Stimulated activated CD8-positive, alpha-beta memory T cell treated with anti-CD3 and anti-CD28 coated beads, Interleukin-4, amount 100 ng/mL, for 48 hours (primary cell): ENCODE results near the gene KLRF1.
"Not testable (repeated sequence)": the region's sequence is repeated elsewhere in the genome, so short reads cannot be mapped to it uniquely, and the experiment has no call there.

Experiments used
- DNase-seq: peaks from one replicate; pipeline ENCODE4 v3.0.0-alpha.2; 2020

The KLRF1 gene

DNA sequence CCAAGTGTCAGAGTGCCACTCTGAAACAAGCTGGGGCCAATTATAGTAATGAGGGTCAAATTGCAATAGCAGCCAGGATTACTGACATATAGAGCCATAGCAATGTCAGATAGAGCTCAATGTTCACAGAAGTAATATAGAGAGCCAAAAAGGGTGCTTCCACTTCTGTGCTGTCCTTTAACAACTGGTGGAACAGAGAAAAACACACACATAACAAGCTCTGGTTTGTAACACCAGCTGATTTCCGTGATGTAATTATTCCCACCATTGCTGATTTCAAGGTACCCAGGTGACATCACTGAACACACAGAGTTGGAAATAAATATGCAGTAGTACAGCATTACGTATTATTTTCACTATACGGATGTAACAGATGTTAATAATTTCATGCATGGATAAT is 44.9 kb downstream of the KLRF1 start:
- no peak for DNase-seq

DNA sequence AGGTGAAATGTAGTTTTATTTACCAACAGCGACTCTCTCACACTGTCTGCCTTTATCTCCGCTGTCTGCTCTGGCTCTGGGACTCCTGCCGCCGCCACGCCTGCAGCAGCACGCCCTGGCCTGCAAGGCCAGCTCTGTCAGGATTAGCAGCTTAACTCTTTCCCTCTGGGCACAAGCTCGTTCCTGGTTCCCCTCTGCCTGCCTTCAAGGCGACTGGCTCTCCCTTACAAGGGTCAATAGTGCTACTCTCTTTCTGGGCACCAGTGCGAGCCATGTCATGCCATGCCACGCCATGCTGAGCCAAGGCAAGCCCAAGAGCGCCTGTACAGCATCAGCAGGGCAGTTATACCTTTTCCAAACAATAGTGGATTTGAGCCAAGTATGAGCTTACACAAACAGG is 45.5 kb downstream of the KLRF1 start:
- no peak for DNase-seq

DNA sequence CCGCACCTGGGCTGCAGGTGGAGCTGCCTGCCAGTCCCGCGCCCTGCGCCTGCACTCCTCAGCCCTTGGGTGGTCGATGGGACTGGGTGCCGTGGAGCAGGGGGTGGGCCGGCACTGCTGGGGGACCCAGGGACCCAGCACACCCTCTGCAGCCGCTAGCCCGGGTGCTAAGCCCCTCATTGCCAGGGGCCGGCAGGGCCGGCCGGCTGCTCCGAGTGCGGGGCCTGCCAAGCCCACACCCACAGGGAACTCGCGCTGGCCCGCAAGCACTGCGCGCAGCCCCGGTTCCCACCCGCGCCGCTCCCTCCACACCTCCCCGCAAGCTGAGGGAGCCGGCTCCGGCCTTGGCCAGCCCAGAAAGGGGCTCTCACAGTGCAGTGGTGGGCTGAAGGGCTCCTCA is 48.8 kb downstream of the KLRF1 start:
- DNase-seq: not testable (repeated sequence)

DNA sequence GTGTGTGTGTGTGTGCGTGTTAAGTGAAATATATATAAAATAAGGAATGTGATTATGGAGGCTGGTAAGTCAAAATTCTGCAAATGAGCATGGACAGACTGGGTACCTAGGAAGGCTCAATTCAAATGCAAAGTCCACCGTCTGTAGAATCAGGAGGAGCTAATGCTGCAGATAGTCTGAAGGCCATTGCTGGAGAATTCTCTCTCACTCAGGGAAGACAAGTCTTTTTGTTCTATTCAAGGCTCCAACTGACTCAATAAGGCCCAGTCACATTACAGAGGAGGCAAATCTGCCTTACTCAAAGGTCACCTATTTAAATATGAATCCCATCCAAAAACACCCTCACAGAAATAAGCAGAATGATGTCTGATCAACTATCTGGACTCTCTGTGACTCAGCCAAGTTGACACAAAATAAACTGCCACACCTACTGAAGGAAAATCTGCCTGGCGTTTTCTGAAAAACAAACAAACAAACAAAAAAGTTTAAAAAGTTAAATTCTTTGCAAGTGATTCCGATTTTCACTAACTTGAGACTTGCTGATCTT is 53.3 kb downstream of the KLRF1 start:
- no peak for DNase-seq

DNA sequence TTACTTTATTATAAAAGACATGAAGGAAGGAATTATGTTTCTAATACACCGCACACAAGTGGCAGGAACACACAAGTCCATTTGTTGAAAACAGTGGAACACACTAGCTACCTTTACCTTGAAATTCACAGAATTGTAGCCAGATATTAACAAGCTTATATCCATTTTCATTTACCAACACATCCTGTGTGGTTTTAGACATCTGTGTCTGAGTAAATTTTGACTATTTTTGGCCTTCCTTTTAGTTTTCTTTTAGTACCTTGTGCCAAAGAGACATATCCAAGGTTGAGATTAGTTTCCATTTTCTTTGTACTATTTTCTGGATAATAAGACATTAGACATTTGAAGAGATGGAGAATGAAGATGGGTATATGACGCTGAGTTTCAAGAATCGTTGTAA is 54.0 kb downstream of the KLRF1 start, which contains the start of gene KLRF2:
Gene KLRF2, plus strand, starts transcription at position 244 of the 400 bp plus-strand sequence. Its CDS starts 107 bp downstream, at position 351.
- no peak for DNase-seq

DNA sequence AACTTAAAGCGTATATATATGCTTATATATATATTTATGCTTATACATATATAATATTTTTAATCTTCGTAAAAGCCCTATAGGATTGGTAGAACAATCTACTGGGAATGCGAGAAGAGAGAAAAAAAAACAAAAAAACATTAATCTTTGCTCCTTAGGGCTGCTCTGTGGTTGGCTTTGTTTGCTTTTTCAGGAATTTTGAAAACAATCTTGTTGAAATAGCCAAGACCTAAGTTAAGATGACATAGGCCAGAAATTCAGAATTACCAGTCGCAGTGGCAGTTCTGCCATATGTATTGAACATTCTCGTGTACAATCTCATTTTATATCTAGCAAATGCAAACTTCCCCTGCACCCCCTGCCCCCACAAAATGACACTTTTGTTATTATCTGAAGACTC is 54.7 kb downstream of the KLRF1 start:
- no peak for DNase-seq

DNA sequence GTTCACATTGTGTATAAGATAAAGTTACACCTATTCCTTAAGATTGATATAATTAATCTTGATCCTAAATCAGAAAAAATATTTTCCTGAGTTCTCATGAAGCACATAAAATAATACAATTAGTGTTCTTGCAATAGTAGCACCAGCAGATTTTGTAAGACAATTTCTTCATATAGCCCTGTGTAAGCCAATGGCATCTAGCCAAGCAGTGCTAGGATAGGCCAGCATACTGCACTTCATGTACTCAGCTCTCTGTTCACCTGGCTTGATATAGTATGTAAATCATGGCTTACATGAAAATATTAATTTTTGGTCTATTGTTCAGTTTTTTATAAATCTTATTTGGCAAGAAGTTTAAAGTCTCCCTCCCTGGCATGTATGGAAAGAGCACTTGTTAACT is 55.9 kb downstream of the KLRF1 start:
- DNase-seq: no peak

DNA sequence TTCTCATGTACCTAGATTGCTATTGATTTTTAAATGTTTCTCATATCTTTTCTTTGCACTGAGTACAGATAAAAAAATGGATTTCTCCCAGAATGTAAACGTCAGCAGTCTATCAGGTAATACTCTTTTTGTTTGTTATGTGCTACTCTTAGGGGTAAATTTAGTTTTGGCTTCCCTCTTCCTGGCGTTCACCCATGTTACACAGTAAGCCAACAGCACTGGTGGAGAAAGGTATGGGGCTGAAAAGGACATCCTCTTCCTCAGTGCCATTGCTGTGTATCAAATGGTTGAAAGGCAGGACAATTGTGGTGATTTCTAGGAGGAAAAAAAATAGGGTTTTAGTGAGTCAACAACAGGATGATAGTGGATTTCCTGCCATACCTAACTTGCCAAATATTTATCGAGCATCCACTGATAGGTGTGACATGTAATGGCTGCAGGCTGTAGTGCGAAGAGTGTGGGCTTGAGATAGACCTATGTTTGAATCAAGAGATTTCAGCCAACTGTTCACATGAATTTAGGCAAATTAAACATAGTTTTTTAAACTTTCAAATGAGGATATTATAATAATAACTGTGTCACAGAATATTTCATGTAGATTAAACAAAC is 61.5 kb downstream of the KLRF1 start:
- no peak for DNase-seq
